Measurements from ENCODE around the gene RCSD1. TPM values are rescaled to one million over a fixed set of nuclear protein-coding genes. Genes with fewer than 3 reads are reported as not detected.
A peak's percentile ranks its signal among the peaks of the same experiment; 100 is the strongest.

Gene RCSD1
- total RNA-seq, 1 donor from 2014 or later, result 3.7 TPM

- ATAC-seq, result no peak
- no peak for DNase-seq (ENCODE audit: low spot score)
These were observed 53.2 kb downstream of the RCSD1 start for GRCh38 chr1:167683226-167683625.

GRCh38 chr1:167683641-167684502, 53.8 kb downstream of the RCSD1 start:
- ATAC-seq (no peak), DNase-seq (ENCODE audit: low spot score) (no peak)

GRCh38 chr1:167685844-167686243, 55.8 kb downstream of the RCSD1 start:
- DNase-seq (ENCODE audit: low spot score) (no peak), ATAC-seq (peak; percentile 55)

- peak; percentile 92 for ATAC-seq
- peak; percentile 71 for DNase-seq (ENCODE audit: low spot score)
These were observed 58.0 kb downstream of the RCSD1 start for GRCh38 chr1:167687919-167688519.

- DNase-seq (ENCODE audit: low spot score), result no peak
- ATAC-seq, result no peak
These were observed 59.5 kb downstream of the RCSD1 start for GRCh38 chr1:167689567-167689920.

GRCh38 chr1:167690053-167690452, 60.0 kb downstream of the RCSD1 start:
- ATAC-seq (no peak), DNase-seq (ENCODE audit: low spot score) (no peak)

GRCh38 chr1:167693425-167694045, 63.5 kb downstream of the RCSD1 start:
- ATAC-seq (no peak), DNase-seq (ENCODE audit: low spot score) (no peak)

GRCh38 chr1:167694691-167695090, 64.7 kb downstream of the RCSD1 start:
- DNase-seq (ENCODE audit: low spot score) (no peak), ATAC-seq (no peak)

GRCh38 chr1:167695147-167695546, 65.1 kb downstream of the RCSD1 start:
- DNase-seq (ENCODE audit: low spot score) (no peak), ATAC-seq (no peak)

- DNase-seq (ENCODE audit: low spot score) (no peak), ATAC-seq (no peak)
These were observed 65.9 kb downstream of the RCSD1 start for GRCh38 chr1:167695756-167696561.

GRCh38 chr1:167697667-167698141, 67.7 kb downstream of the RCSD1 start:
- DNase-seq (ENCODE audit: low spot score) (peak; percentile 57), ATAC-seq (peak; percentile 83)

- DNase-seq (ENCODE audit: low spot score) (no peak), ATAC-seq (no peak)
These were observed 68.3 kb downstream of the RCSD1 start for GRCh38 chr1:167698313-167698712.

GRCh38 chr1:167701510-167701909, 71.5 kb downstream of the RCSD1 start:
- ATAC-seq, result peak; percentile 64

GRCh38 chr1:167703557-167703956, 73.5 kb downstream of the RCSD1 start:
- ATAC-seq, result no peak
- DNase-seq (ENCODE audit: low spot score), result no peak

More at GRCh38 chr1:167701510-167701909, 71.5 kb downstream of the RCSD1 start:
- no peak for DNase-seq (ENCODE audit: low spot score)

- ATAC-seq, result no peak
- no peak for DNase-seq (ENCODE audit: low spot score)
These were observed 74.7 kb downstream of the RCSD1 start for GRCh38 chr1:167704715-167705114.

GRCh38 chr1:167705250-167705649, 75.2 kb downstream of the RCSD1 start:
- ATAC-seq, result no peak
- no peak for DNase-seq (ENCODE audit: low spot score)

GRCh38 chr1:167706363-167706762, 76.3 kb downstream of the RCSD1 start:
- DNase-seq (ENCODE audit: low spot score) (no peak), ATAC-seq (no peak)

GRCh38 chr1:167706931-167707877, 77.2 kb downstream of the RCSD1 start:
- ATAC-seq (no peak), DNase-seq (ENCODE audit: low spot score) (no peak)

- DNase-seq (ENCODE audit: low spot score) (no peak), ATAC-seq (no peak)
These were observed 77.9 kb downstream of the RCSD1 start for GRCh38 chr1:167707942-167708341.

GRCh38 chr1:167708940-167709389, 78.9 kb downstream of the RCSD1 start:
- ATAC-seq, result no peak
- no peak for DNase-seq (ENCODE audit: low spot score)

Measured in left lobe of liver (tissue), 2 donors.